ENCODE measurements around the gene SLC48A1.

The SLC48A1 gene

GRCh38 chr12:47767216-47767724 is 5.8 kb upstream of the SLC48A1 start:
- Histone ChIP-seq H3K4me1 (ENCODE audit: control insufficient read depth in 2 of 2, insufficient read depth in 2 of 2, low read length in 2 of 2) (no peaks in the 10 kb centered on the region), H3K9me3 (ENCODE audit: control insufficient read depth in 2 of 2, low read length in 2 of 2) (no peaks in the 10 kb centered on the region), H3K27me3 (ENCODE audit: control insufficient read depth in 2 of 2, insufficient read depth in 2 of 2, low read length in 2 of 2) (no peaks in the 10 kb centered on the region), H3K9ac (ENCODE audit: low read depth in 1 of 2, low read length in 2 of 2) (no peak overlapping the region), H3K36me3 (ENCODE audit: control insufficient read depth in 2 of 2, insufficient read depth in 2 of 2, low read length in 2 of 2) (no peaks in the 10 kb centered on the region), H3K27ac (ENCODE audit: low read depth in 2 of 2, low read length in 2 of 2) (no peak overlapping the region), H3K4me3 (ENCODE audit: low read length in 2 of 2) (no peak overlapping the region)

- Histone ChIP-seq H3K27me3 (ENCODE audit: control insufficient read depth in 2 of 2, insufficient read depth in 2 of 2, low read length in 2 of 2) (no peaks in the 10 kb centered on the region), H3K4me3 (ENCODE audit: low read length in 2 of 2) (no peak overlapping the region)
Measured at GRCh38 chr12:47768323-47768811, 4.7 kb upstream of the SLC48A1 start.

GRCh38 chr12:47769234-47770085 is 3.6 kb upstream of the SLC48A1 start:
- Histone ChIP-seq H3K27me3 (ENCODE audit: control insufficient read depth in 2 of 2, insufficient read depth in 2 of 2, low read length in 2 of 2) (no peaks in the 10 kb centered on the region), H3K4me3 (ENCODE audit: low read length in 2 of 2) (no peak overlapping the region), H3K4me1 (ENCODE audit: control insufficient read depth in 2 of 2, insufficient read depth in 2 of 2, low read length in 2 of 2) (peaks cover 7 to 9% of the 10 kb centered on the region in 2 donors), H3K36me3 (ENCODE audit: control insufficient read depth in 2 of 2, insufficient read depth in 2 of 2, low read length in 2 of 2) (no peaks in the 10 kb centered on the region), H3K27ac (ENCODE audit: low read depth in 2 of 2, low read length in 2 of 2) (no peak overlapping the region), H3K9ac (ENCODE audit: low read depth in 1 of 2, low read length in 2 of 2) (no peak overlapping the region), H3K9me3 (ENCODE audit: control insufficient read depth in 2 of 2, low read length in 2 of 2) (no peaks in the 10 kb centered on the region)

More at GRCh38 chr12:47768323-47768811, 4.7 kb upstream of the SLC48A1 start:
- Histone ChIP-seq H3K9ac (ENCODE audit: low read depth in 1 of 2, low read length in 2 of 2) (no peak overlapping the region), H3K9me3 (ENCODE audit: control insufficient read depth in 2 of 2, low read length in 2 of 2) (no peaks in the 10 kb centered on the region), H3K27ac (ENCODE audit: low read depth in 2 of 2, low read length in 2 of 2) (no peak overlapping the region), H3K4me1 (ENCODE audit: control insufficient read depth in 2 of 2, insufficient read depth in 2 of 2, low read length in 2 of 2) (peaks cover 0 to 3% of the 10 kb centered on the region in 2 donors), H3K36me3 (ENCODE audit: control insufficient read depth in 2 of 2, insufficient read depth in 2 of 2, low read length in 2 of 2) (no peaks in the 10 kb centered on the region)

- Histone ChIP-seq H3K36me3 (ENCODE audit: control insufficient read depth in 2 of 2, insufficient read depth in 2 of 2, low read length in 2 of 2) (no peaks in the 10 kb centered on the region), H3K9me3 (ENCODE audit: control insufficient read depth in 2 of 2, low read length in 2 of 2) (no peaks in the 10 kb centered on the region), H3K9ac (ENCODE audit: low read depth in 1 of 2, low read length in 2 of 2) (no peak overlapping the region), H3K4me1 (ENCODE audit: control insufficient read depth in 2 of 2, insufficient read depth in 2 of 2, low read length in 2 of 2) (peaks cover 7 to 9% of the 10 kb centered on the region in 2 donors), H3K27ac (ENCODE audit: low read depth in 2 of 2, low read length in 2 of 2) (no peak overlapping the region), H3K4me3 (ENCODE audit: low read length in 2 of 2) (no peak overlapping the region), H3K27me3 (ENCODE audit: control insufficient read depth in 2 of 2, insufficient read depth in 2 of 2, low read length in 2 of 2) (no peaks in the 10 kb centered on the region)
Measured at GRCh38 chr12:47770086-47770726, 2.8 kb upstream of the SLC48A1 start.

GRCh38 chr12:47771304-47771703 is 1.7 kb upstream of the SLC48A1 start:
- Histone ChIP-seq H3K36me3 (ENCODE audit: control insufficient read depth in 2 of 2, insufficient read depth in 2 of 2, low read length in 2 of 2) (no peaks in the 10 kb centered on the region), H3K27ac (ENCODE audit: low read depth in 2 of 2, low read length in 2 of 2) (no peak overlapping the region), H3K4me1 (ENCODE audit: control insufficient read depth in 2 of 2, insufficient read depth in 2 of 2, low read length in 2 of 2) (peaks cover 11 to 13% of the 10 kb centered on the region in 2 donors), H3K9ac (ENCODE audit: low read depth in 1 of 2, low read length in 2 of 2) (no peak overlapping the region), H3K27me3 (ENCODE audit: control insufficient read depth in 2 of 2, insufficient read depth in 2 of 2, low read length in 2 of 2) (no peaks in the 10 kb centered on the region), H3K9me3 (ENCODE audit: control insufficient read depth in 2 of 2, low read length in 2 of 2) (no peaks in the 10 kb centered on the region), H3K4me3 (ENCODE audit: low read length in 2 of 2) (no peak overlapping the region)

- H3K9me3 ChIP-seq (ENCODE audit: control insufficient read depth in 2 of 2, low read length in 2 of 2) = no peaks in the 10 kb centered on the region
- no peak overlapping the region for H3K4me3 ChIP-seq (ENCODE audit: low read length in 2 of 2)
- peak overlapping the region; percentile 61 to 75 for H3K9ac ChIP-seq (ENCODE audit: low read depth in 1 of 2, low read length in 2 of 2)
- H3K27me3 ChIP-seq (ENCODE audit: control insufficient read depth in 2 of 2, insufficient read depth in 2 of 2, low read length in 2 of 2) = no peaks in the 10 kb centered on the region
- no peak overlapping the region for H3K27ac ChIP-seq (ENCODE audit: low read depth in 2 of 2, low read length in 2 of 2)
- no peaks in the 10 kb centered on the region for H3K36me3 ChIP-seq (ENCODE audit: control insufficient read depth in 2 of 2, insufficient read depth in 2 of 2, low read length in 2 of 2)
- peaks cover 13 to 19% of the 10 kb centered on the region in 2 donors for H3K4me1 ChIP-seq (ENCODE audit: control insufficient read depth in 2 of 2, insufficient read depth in 2 of 2, low read length in 2 of 2)
Measured at GRCh38 chr12:47772094-47772660, 861 bp upstream of the SLC48A1 start.

GRCh38 chr12:47772738-47773061 is 338 bp upstream of the SLC48A1 start:
- H3K36me3 ChIP-seq (ENCODE audit: control insufficient read depth in 2 of 2, insufficient read depth in 2 of 2, low read length in 2 of 2) = no peaks in the 10 kb centered on the region
- H3K27me3 ChIP-seq (ENCODE audit: control insufficient read depth in 2 of 2, insufficient read depth in 2 of 2, low read length in 2 of 2) = no peaks in the 10 kb centered on the region
- no peak overlapping the region for H3K27ac ChIP-seq (ENCODE audit: low read depth in 2 of 2, low read length in 2 of 2)
- peaks cover 14 to 20% of the 10 kb centered on the region in 2 donors for H3K4me1 ChIP-seq (ENCODE audit: control insufficient read depth in 2 of 2, insufficient read depth in 2 of 2, low read length in 2 of 2)
- peak overlapping the region; percentile 61 to 75 for H3K9ac ChIP-seq (ENCODE audit: low read depth in 1 of 2, low read length in 2 of 2)
- no peaks in the 10 kb centered on the region for H3K9me3 ChIP-seq (ENCODE audit: control insufficient read depth in 2 of 2, low read length in 2 of 2)
- peak overlapping the region; percentile 67 to 81 for H3K4me3 ChIP-seq (ENCODE audit: low read length in 2 of 2)

GRCh38 chr12:47773858-47774580 is 981 bp downstream of the SLC48A1 start:
- Histone ChIP-seq H3K27ac (ENCODE audit: low read depth in 2 of 2, low read length in 2 of 2) (peak overlapping the region; percentile 67 to 72), H3K9ac (ENCODE audit: low read depth in 1 of 2, low read length in 2 of 2) (peak overlapping the region; percentile 66 to 74), H3K4me1 (ENCODE audit: control insufficient read depth in 2 of 2, insufficient read depth in 2 of 2, low read length in 2 of 2) (peaks cover 20 to 23% of the 10 kb centered on the region in 2 donors)

GRCh38 chr12:47774663-47775062 is 1.6 kb downstream of the SLC48A1 start:
- Histone ChIP-seq H3K9me3 (ENCODE audit: control insufficient read depth in 2 of 2, low read length in 2 of 2) (no peaks in the 10 kb centered on the region), H3K27ac (ENCODE audit: low read depth in 2 of 2, low read length in 2 of 2) (no peak overlapping the region), H3K27me3 (ENCODE audit: control insufficient read depth in 2 of 2, insufficient read depth in 2 of 2, low read length in 2 of 2) (no peaks in the 10 kb centered on the region), H3K36me3 (ENCODE audit: control insufficient read depth in 2 of 2, insufficient read depth in 2 of 2, low read length in 2 of 2) (no peaks in the 10 kb centered on the region), H3K9ac (ENCODE audit: low read depth in 1 of 2, low read length in 2 of 2) (no peak overlapping the region), H3K4me1 (ENCODE audit: control insufficient read depth in 2 of 2, insufficient read depth in 2 of 2, low read length in 2 of 2) (peaks cover 20 to 23% of the 10 kb centered on the region in 2 donors), H3K4me3 (ENCODE audit: low read length in 2 of 2) (no peak overlapping the region)

More at GRCh38 chr12:47773858-47774580, 981 bp downstream of the SLC48A1 start:
- Histone ChIP-seq H3K36me3 (ENCODE audit: control insufficient read depth in 2 of 2, insufficient read depth in 2 of 2, low read length in 2 of 2) (no peaks in the 10 kb centered on the region), H3K27me3 (ENCODE audit: control insufficient read depth in 2 of 2, insufficient read depth in 2 of 2, low read length in 2 of 2) (no peaks in the 10 kb centered on the region), H3K9me3 (ENCODE audit: control insufficient read depth in 2 of 2, low read length in 2 of 2) (no peaks in the 10 kb centered on the region), H3K4me3 (ENCODE audit: low read length in 2 of 2) (peak overlapping the region; percentile 74 to 81)
